SK-N-SH treated with all-trans-retinoic acid at 6 μM for 48 hours (cell line): ENCODE results near the gene CLEC2D.

Experiments
- ARNTL ChIP-seq: fragments of 450-650 bp; formaldehyde crosslinking; IDR thresholded peaks from 2 replicates; pipeline ENCODE4 v1.5.0; 2020; ENCODE audit warnings: low read depth, mild to moderate bottlenecking, moderate library complexity, borderline replicate concordance
- CSRNP3 ChIP-seq: fragments of 250-450 bp; sonication (Bioruptor Pico); IDR thresholded peaks from 2 replicates; pipeline ENCODE4 v1.5.1; 2021; ENCODE audit warnings: mild to moderate bottlenecking, moderate library complexity
- OSR1 ChIP-seq: fragments of 250-450 bp; sonication (Bioruptor Pico); IDR thresholded peaks from 2 replicates; pipeline ENCODE4 v1.8.0; 2022; ENCODE audit warnings: moderate library complexity, mild to moderate bottlenecking, inconsistent platforms
- PATZ1 ChIP-seq: fragments of 250-450 bp; sonication (Bioruptor Pico); IDR thresholded peaks from 2 replicates; pipeline ENCODE4 v1.8.0; 2020; ENCODE audit warnings: mild to moderate bottlenecking, moderate library complexity, borderline replicate concordance
- POU6F1 ChIP-seq: fragments of 250-450 bp; sonication (Bioruptor Pico); IDR thresholded peaks from 2 replicates; pipeline ENCODE4 v1.8.0; 2021; ENCODE audit warnings: low read depth, mild to moderate bottlenecking, moderate library complexity, borderline replicate concordance
- TOX ChIP-seq: fragments of 250-450 bp; sonication (Bioruptor Pico); IDR thresholded peaks from 2 replicates; pipeline ENCODE4 v1.8.0; 2021; ENCODE audit warnings: mild to moderate bottlenecking, moderate library complexity, borderline replicate concordance
- ZNF565 ChIP-seq: fragments of 450-650 bp; formaldehyde crosslinking; conservative IDR thresholded peaks from 2 replicates; pipeline ENCODE4 v1.5.0; 2020; ENCODE audit warnings: low read depth, mild to moderate bottlenecking, moderate library complexity
- ZNF70 ChIP-seq: fragments of 450-650 bp; formaldehyde crosslinking; IDR thresholded peaks from 2 replicates; pipeline ENCODE4 v1.5.0; 2020; ENCODE audit warnings: mild to moderate bottlenecking, moderate library complexity

- no peak for TF ChIP-seq ZNF70 (CRISPR knock-in tag)
- TF ChIP-seq TOX (CRISPR knock-in tag), result no peak
- no peak for TF ChIP-seq OSR1 (CRISPR knock-in tag)
- TF ChIP-seq CSRNP3 (CRISPR knock-in tag), result no peak
- no peak for TF ChIP-seq PATZ1
- no peak for TF ChIP-seq ARNTL (CRISPR knock-in tag)
- no peak for TF ChIP-seq POU6F1 (CRISPR knock-in tag)
- no peak for TF ChIP-seq ZNF565 (CRISPR knock-in tag)
Observed at GRCh38 chr12:9731797-9732196, 62.3 kb downstream of the CLEC2D start.
